ENCODE results near the gene NEXN. TPM values are rescaled to one million over a fixed set of nuclear protein-coding genes. Genes with fewer than 3 reads are reported as not detected.

NEXN gene
- total and polyA plus RNA-seq, 2 of the 8 experiments (the other 6 are each of a cell fraction or from before 2014, with no cell fraction given) = 0.20 to 2.9 TPM

- Histone ChIP-seq H3K9me3 (ENCODE audit: insufficient read depth in 2 of 2, low read depth in 1 of 2, low read length in 1 of 2) (no peaks in the 10 kb centered on the region), H3K36me3 (ENCODE audit: control insufficient read depth in 2 of 4, insufficient read depth in 4 of 4, low read length in 3 of 4) (peaks cover 11 to 97% (median 57%) of the 10 kb centered on the region in 4 experiments), H3K27ac (ENCODE audit: low read depth, low read length) (no peak overlapping the region), H3K79me2 (ENCODE audit: control insufficient read depth in 1 of 2, insufficient read depth in 2 of 2, low read length in 2 of 2) (peaks cover 0 to 3% of the 10 kb centered on the region in 2 experiments; a peak in 1 of 4 replicates), H3K23me2 (ENCODE audit: low read depth, low read length) (no peaks in the 10 kb centered on the region), H2BK12ac (ENCODE audit: low read depth, low read length) (no peak overlapping the region), H2AFZ (ENCODE audit: low read length) (no peak overlapping the region), H4K5ac (ENCODE audit: insufficient read length, low read depth, low read length) (no peak overlapping the region), H2BK15ac (ENCODE audit: low read length) (no peak overlapping the region), H3K9ac (replicated peaks in 1 of 4; ENCODE audit: extremely low read depth in 1 of 4, low read depth in 3 of 4, low read length in 3 of 4) (no peak overlapping the region), H3K4me3 (ENCODE audit: extremely low read depth in 1 of 4, insufficient read depth in 2 of 4, low read depth in 3 of 4, low read length in 4 of 4) (no peak overlapping the region), H3K14ac (ENCODE audit: insufficient read length) (no peak overlapping the region), H2BK20ac (ENCODE audit: low read length) (no peak overlapping the region), H2BK5ac (ENCODE audit: low read depth, low read length) (no peak overlapping the region), H2BK120ac (replicated peaks; ENCODE audit: low read depth, low read length) (no peak overlapping the region), H4K91ac (replicated peaks; ENCODE audit: insufficient read length, low read length) (no peak overlapping the region), H4K8ac (ENCODE audit: extremely low read depth, insufficient read depth, low read length) (no peak overlapping the region), H3K23ac (ENCODE audit: insufficient read length) (no peak overlapping the region), H3K27me3 (replicated peaks in 1 of 4; ENCODE audit: control insufficient read depth in 3 of 4, extremely low read depth in 1 of 4, insufficient read depth in 3 of 4, low read length in 3 of 4) (no peaks in the 10 kb centered on the region), H3K4me2 (ENCODE audit: insufficient read depth in 1 of 2, low read depth in 2 of 2, low read length in 2 of 2) (no peak overlapping the region), H4K20me1 (replicated peaks in 1 of 2; ENCODE audit: control insufficient read depth in 1 of 2, insufficient read depth in 2 of 2, low read length in 2 of 2) (peaks cover 2 to 4% of the 10 kb centered on the region in 2 experiments), H3K18ac (ENCODE audit: extremely low read depth, low read length) (no peak overlapping the region), H3K56ac (replicated peaks; ENCODE audit: insufficient read length, low read depth, low read length) (no peak overlapping the region), H3K4me1 (replicated peaks in 1 of 4; ENCODE audit: control insufficient read depth in 3 of 4, insufficient read depth in 4 of 4, low read length in 3 of 4) (no peaks in the 10 kb centered on the region), H3K79me1 (ENCODE audit: low read depth, low read length) (no peaks in the 10 kb centered on the region), H3K4ac (replicated peaks; ENCODE audit: insufficient read length, low read depth, low read length) (no peak overlapping the region), H2AK5ac (ENCODE audit: low read depth, low read length) (no peak overlapping the region)
- FAIRE-seq = no peak
- CTCF ChIA-PET (ENCODE audit: partially characterized antibody) = interaction anchor here (1.0 to 2.3 kb wide), 2 partner anchors 14 to 15 kb away, joined by 3 to 6 read pairs; no protein-coding TSS in a partner anchor
- no peak for DNase-seq (ENCODE audit: low read depth in 1 of 2, low spot score in 2 of 2)
- POLR2A ChIA-PET (ENCODE audit: partially characterized antibody) = interaction anchor here (0.9 to 2.8 kb wide), 8 partner anchors 9 to 28 kb away, joined by 3 to 15 read pairs (median 4); partner anchors contain the start of gene FUBP1
- no peak for TF ChIP-seq FOSL1 (IDR thresholded peaks at IDR 0.05; ENCODE audit: insufficient read depth, low read depth, low read length)
- TF ChIP-seq POLR2AphosphoS5 (IDR thresholded peaks at IDR 0.05; ENCODE audit: low read depth, low read length) = no peak
- TF ChIP-seq NANOG (IDR thresholded peaks at IDR 0.05; ENCODE audit: insufficient read depth, low read depth, low read length, poor library complexity, severe bottlenecking) = no peak
- no peak for TF ChIP-seq RNF2 (IDR thresholded peaks at IDR 0.05; ENCODE audit: borderline replicate concordance, low read depth, low read length, missing control alignments, poor library complexity, severe bottlenecking)
- no peak for TF ChIP-seq YY1 (IDR thresholded peaks at IDR 0.05; ENCODE audit: low read depth, low read length)
- no peak for TF ChIP-seq CBX5 (IDR thresholded peaks at IDR 0.05; ENCODE audit: low read depth, low read length)
- TF ChIP-seq SP1 (IDR thresholded peaks at IDR 0.05; ENCODE audit: low read depth, low read length) = no peak
- no peak for TF ChIP-seq BRCA1 (IDR thresholded peaks at IDR 0.05; ENCODE audit: low read depth, low read length)
- TF ChIP-seq TCF12 (IDR thresholded peaks at IDR 0.05; ENCODE audit: low read depth, low read length) = no peak
- TF ChIP-seq RBBP5 (IDR thresholded peaks at IDR 0.05; ENCODE audit: borderline replicate concordance, low read depth, low read length) = no peak
- no peak for TF ChIP-seq MAFK (IDR thresholded peaks at IDR 0.05; ENCODE audit: low read depth, low read length)
- no peak for TF ChIP-seq CBX8 (IDR thresholded peaks at IDR 0.05; ENCODE audit: borderline replicate concordance, low read depth, low read length)
- no peak for TF ChIP-seq ZNF274 (IDR thresholded peaks at IDR 0.05; ENCODE audit: borderline replicate concordance, extremely low read depth, low read length)
- TF ChIP-seq CHD1 (IDR thresholded peaks at IDR 0.05; ENCODE audit: low read depth, low read length) = no peak
Observed at GRCh38 chr1:77950873-77951272, 62.4 kb downstream of the NEXN start.
